Measurements from ENCODE around the gene ANXA3. TPM values are rescaled to one million over a fixed set of nuclear protein-coding genes. Genes with fewer than 3 reads are reported as not detected.

ANXA3 gene
- total RNA-seq, 1 donor, result 0.84 TPM

GRCh38 chr4:78608684-78609083 lies 57.1 kb downstream of the ANXA3 start:
- H3K4me3 ChIP-seq (ENCODE audit: low read length), result no peak overlapping the region
- H3K27me3 ChIP-seq (ENCODE audit: insufficient read depth, low read length), result no peaks in the 10 kb centered on the region
- peaks cover 25% of the 10 kb centered on the region for H3K4me1 ChIP-seq (ENCODE audit: insufficient read depth, low read length)
- H3K9me3 ChIP-seq (ENCODE audit: low read depth, low read length), result no peaks in the 10 kb centered on the region

- Histone ChIP-seq H3K4me1 (ENCODE audit: insufficient read depth, low read length) (peaks cover 34% of the 10 kb centered on the region), H3K9me3 (ENCODE audit: low read depth, low read length) (no peaks in the 10 kb centered on the region), H3K4me3 (ENCODE audit: low read length) (no peak overlapping the region), H3K27me3 (ENCODE audit: insufficient read depth, low read length) (no peaks in the 10 kb centered on the region)
These were observed 58.0 kb downstream of the ANXA3 start for GRCh38 chr4:78609580-78609979.

- no peak overlapping the region for H3K4me3 ChIP-seq (ENCODE audit: low read length)
- no peaks in the 10 kb centered on the region for H3K27me3 ChIP-seq (ENCODE audit: insufficient read depth, low read length)
- H3K4me1 ChIP-seq (ENCODE audit: insufficient read depth, low read length), result peaks cover 38% of the 10 kb centered on the region
- no peaks in the 10 kb centered on the region for H3K9me3 ChIP-seq (ENCODE audit: low read depth, low read length)
These were observed 59.1 kb downstream of the ANXA3 start for GRCh38 chr4:78610546-78611214.

- no peaks in the 10 kb centered on the region for H3K27me3 ChIP-seq (ENCODE audit: insufficient read depth, low read length)
- peaks cover 38% of the 10 kb centered on the region for H3K4me1 ChIP-seq (ENCODE audit: insufficient read depth, low read length)
- H3K9me3 ChIP-seq (ENCODE audit: low read depth, low read length), result no peaks in the 10 kb centered on the region
- H3K4me3 ChIP-seq (ENCODE audit: low read length), result no peak overlapping the region
These were observed 59.6 kb downstream of the ANXA3 start for GRCh38 chr4:78611215-78611558.

- Histone ChIP-seq H3K4me1 (ENCODE audit: insufficient read depth, low read length) (peaks cover 38% of the 10 kb centered on the region), H3K4me3 (ENCODE audit: low read length) (no peak overlapping the region), H3K9me3 (ENCODE audit: low read depth, low read length) (no peaks in the 10 kb centered on the region), H3K27me3 (ENCODE audit: insufficient read depth, low read length) (no peaks in the 10 kb centered on the region)
These were observed 61.0 kb downstream of the ANXA3 start for GRCh38 chr4:78612398-78613178.

GRCh38 chr4:78613522-78614321 lies 62.2 kb downstream of the ANXA3 start:
- H3K4me3 ChIP-seq (ENCODE audit: low read length), result no peak overlapping the region
- no peaks in the 10 kb centered on the region for H3K27me3 ChIP-seq (ENCODE audit: insufficient read depth, low read length)
- H3K4me1 ChIP-seq (ENCODE audit: insufficient read depth, low read length), result peaks cover 38% of the 10 kb centered on the region
- no peaks in the 10 kb centered on the region for H3K9me3 ChIP-seq (ENCODE audit: low read depth, low read length)

GRCh38 chr4:78616046-78616498 lies 64.5 kb downstream of the ANXA3 start:
- Histone ChIP-seq H3K4me3 (ENCODE audit: low read length) (no peak overlapping the region), H3K4me1 (ENCODE audit: insufficient read depth, low read length) (peaks cover 31% of the 10 kb centered on the region), H3K9me3 (ENCODE audit: low read depth, low read length) (no peaks in the 10 kb centered on the region), H3K27me3 (ENCODE audit: insufficient read depth, low read length) (no peaks in the 10 kb centered on the region)

GRCh38 chr4:78618436-78618835 lies 66.9 kb downstream of the ANXA3 start:
- Histone ChIP-seq H3K4me1 (ENCODE audit: insufficient read depth, low read length) (peaks cover 15% of the 10 kb centered on the region), H3K9me3 (ENCODE audit: low read depth, low read length) (no peaks in the 10 kb centered on the region), H3K27me3 (ENCODE audit: insufficient read depth, low read length) (no peaks in the 10 kb centered on the region), H3K4me3 (ENCODE audit: low read length) (no peak overlapping the region)

- Histone ChIP-seq H3K27me3 (ENCODE audit: insufficient read depth, low read length) (no peaks in the 10 kb centered on the region), H3K9me3 (ENCODE audit: low read depth, low read length) (no peaks in the 10 kb centered on the region), H3K4me1 (ENCODE audit: insufficient read depth, low read length) (no peaks in the 10 kb centered on the region), H3K4me3 (ENCODE audit: low read length) (no peak overlapping the region)
These were observed 69.8 kb downstream of the ANXA3 start for GRCh38 chr4:78621395-78621794.

- Histone ChIP-seq H3K9me3 (ENCODE audit: low read depth, low read length) (no peaks in the 10 kb centered on the region), H3K27me3 (ENCODE audit: insufficient read depth, low read length) (no peaks in the 10 kb centered on the region), H3K4me1 (ENCODE audit: insufficient read depth, low read length) (no peaks in the 10 kb centered on the region), H3K4me3 (ENCODE audit: low read length) (no peak overlapping the region)
These were observed 70.8 kb downstream of the ANXA3 start for GRCh38 chr4:78622253-78622979.

- no peaks in the 10 kb centered on the region for H3K27me3 ChIP-seq (ENCODE audit: insufficient read depth, low read length)
- H3K4me1 ChIP-seq (ENCODE audit: insufficient read depth, low read length), result peaks cover 3% of the 10 kb centered on the region
- no peak overlapping the region for H3K4me3 ChIP-seq (ENCODE audit: low read length)
- no peaks in the 10 kb centered on the region for H3K9me3 ChIP-seq (ENCODE audit: low read depth, low read length)
These were observed 72.5 kb downstream of the ANXA3 start for GRCh38 chr4:78624048-78624447.

GRCh38 chr4:78625073-78625472 lies 73.5 kb downstream of the ANXA3 start:
- Histone ChIP-seq H3K27me3 (ENCODE audit: insufficient read depth, low read length) (no peaks in the 10 kb centered on the region), H3K9me3 (ENCODE audit: low read depth, low read length) (no peaks in the 10 kb centered on the region), H3K4me1 (ENCODE audit: insufficient read depth, low read length) (peaks cover 14% of the 10 kb centered on the region), H3K4me3 (ENCODE audit: low read length) (no peak overlapping the region)

GRCh38 chr4:78627046-78627965 lies 75.7 kb downstream of the ANXA3 start:
- H3K4me3 ChIP-seq (ENCODE audit: low read length), result no peak overlapping the region
- H3K4me1 ChIP-seq (ENCODE audit: insufficient read depth, low read length), result peaks cover 32% of the 10 kb centered on the region
- H3K27me3 ChIP-seq (ENCODE audit: insufficient read depth, low read length), result no peaks in the 10 kb centered on the region
- no peaks in the 10 kb centered on the region for H3K9me3 ChIP-seq (ENCODE audit: low read depth, low read length)

All from mononuclear cell (primary cell).